Measurements from ENCODE around the gene SLC37A2.

SLC37A2 gene

GRCh38 chr11:125071435-125071834 is 8.3 kb downstream of the SLC37A2 start:
- DNase-seq (ENCODE audit: low read depth): no peak

DNA sequence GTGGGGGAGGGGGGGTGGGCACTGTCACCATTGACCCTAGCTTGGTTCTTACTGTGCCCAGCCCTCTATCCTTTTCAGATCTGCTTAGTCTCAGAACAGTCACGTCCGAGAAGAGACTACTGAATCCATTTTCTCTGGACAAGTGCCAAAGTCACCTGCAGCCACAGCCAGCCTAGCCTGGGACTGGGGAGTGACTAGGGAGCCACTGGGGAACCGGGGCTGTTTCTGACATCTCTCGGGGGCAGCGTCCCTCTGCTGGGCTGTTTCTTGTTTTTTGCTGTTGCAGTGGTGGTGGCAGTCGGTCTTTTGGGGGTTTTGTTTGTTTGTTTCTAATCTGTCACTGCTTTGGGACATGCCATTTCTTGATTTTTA is 8.7 kb downstream of the SLC37A2 start:
- no peak for DNase-seq (ENCODE audit: low read depth)

- DNase-seq (ENCODE audit: low read depth): no peak
Observed at GRCh38 chr11:125072218-125072960, 9.3 kb downstream of the SLC37A2 start.

DNA sequence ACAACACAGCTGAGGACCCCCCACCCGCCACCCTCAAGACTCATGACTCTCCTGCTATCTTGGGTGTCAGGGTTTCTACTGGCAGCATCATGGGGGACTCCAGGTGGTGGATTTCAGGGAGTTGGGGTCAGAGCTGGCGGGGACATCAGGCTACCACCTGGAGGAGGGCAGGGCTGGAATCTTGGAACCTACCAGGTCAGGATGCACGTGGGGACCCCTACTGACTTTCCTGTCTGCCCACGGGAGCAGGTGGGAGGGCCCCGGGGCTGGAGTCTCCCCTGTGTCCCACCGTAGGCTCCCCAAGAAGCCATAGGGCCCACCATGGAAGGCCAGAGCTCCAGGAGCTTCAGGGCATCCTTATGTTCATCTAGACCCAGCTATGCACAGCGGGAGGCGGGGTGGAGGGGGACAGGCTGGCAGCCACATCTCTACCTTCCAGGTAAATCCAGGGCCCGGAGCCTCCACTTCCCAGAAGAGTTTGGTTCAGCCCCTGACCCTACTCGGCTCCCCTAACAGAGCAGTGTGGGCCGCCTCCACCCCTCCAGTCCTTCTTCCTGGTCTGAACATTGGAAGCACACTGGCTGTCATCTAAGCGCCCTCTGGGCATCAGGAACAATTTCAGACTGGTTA is 10.0 kb downstream of the SLC37A2 start:
- no peak for DNase-seq (ENCODE audit: low read depth)

DNA sequence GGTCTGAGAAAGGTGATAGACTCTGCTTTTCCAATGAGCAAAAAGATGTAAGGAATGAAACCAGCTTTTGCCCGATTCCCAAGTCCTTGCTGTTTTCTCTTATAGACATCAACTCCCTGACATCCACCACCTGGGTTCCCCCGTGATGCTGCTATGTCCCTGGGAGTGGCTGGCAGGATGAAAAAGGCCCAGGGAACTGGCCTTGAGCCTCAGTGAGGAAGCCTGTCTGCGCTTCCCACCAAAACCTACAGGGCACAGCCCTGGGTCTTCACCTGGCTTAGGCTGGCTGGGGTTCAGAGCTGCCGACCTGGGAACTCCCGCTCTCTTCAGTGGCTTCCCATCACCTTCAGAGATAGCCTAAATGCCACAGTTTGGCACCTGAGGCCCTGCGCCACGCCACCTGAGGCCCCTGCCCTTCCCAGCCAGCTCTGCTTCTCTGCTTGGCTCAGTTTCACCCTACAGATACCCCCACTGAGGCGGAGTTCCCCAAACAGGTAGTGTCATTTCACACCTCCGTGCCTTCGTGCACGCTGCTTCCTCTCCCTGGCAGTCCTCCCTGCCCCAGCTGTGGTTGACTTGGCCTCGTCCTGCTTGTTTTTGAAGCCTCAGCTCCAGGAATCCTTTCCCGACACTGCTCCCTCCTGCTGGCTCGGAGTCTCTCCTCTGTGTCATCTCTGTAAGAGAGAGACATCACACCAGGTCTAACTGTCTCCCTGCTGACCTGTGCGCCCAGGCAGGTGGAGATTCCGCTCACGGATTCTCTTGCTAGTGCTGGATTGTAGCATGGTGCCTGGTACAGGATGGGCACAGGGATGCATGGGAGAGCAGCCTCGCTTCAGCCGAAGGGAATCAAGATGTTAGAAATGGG is 10.7 kb downstream of the SLC37A2 start:
- no peak for DNase-seq (ENCODE audit: low read depth)

GRCh38 chr11:125074511-125075241 is 11.6 kb downstream of the SLC37A2 start:
- DNase-seq (ENCODE audit: low read depth): no peak

DNA sequence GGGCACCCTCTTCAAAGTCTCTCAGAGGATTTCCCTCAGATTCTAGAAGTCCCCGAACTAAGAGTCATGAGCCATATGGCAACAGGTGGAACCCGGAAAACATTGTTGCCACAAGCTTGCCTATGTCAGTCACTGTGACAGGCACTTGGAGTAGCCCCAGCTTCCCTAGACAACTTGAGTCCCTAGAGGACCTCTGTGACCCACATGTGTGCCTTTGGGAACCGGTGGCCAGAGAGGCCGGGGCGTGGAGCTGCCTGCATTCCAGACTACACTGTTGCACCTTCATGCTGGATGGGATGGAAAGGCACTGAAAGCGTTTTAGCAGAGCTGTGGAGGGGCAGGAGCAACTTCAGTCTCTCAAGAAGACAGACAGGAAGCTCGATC is 12.1 kb downstream of the SLC37A2 start:
- no peak for DNase-seq (ENCODE audit: low read depth)

- DNase-seq (ENCODE audit: low read depth): no peak
Observed at GRCh38 chr11:125075900-125076317, 12.8 kb downstream of the SLC37A2 start.

- DNase-seq (ENCODE audit: low read depth): no peak
Observed at GRCh38 chr11:125076378-125076945, 13.4 kb downstream of the SLC37A2 start.

DNA sequence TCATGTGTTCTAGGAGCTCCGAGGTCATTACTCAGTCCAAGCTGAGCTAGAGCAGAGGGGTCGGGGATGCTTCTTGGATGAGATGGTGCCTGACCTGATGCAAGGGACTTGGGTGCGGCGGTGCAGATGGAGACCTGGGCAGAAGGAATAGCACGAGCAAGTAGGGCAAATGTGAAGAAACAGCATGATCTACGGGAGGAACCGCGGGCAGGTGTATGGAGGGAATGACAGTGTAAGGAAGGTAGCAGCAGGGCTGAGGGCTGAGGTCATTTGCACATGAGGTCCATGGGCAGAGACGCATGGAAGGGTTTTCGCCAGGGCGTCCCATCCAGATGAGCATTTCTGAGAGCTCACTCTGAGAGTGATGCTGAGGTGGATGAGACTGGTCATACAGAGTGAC is 14.9 kb downstream of the SLC37A2 start:
- no peak for DNase-seq (ENCODE audit: low read depth)

GRCh38 chr11:125078516-125079140 is 15.5 kb downstream of the SLC37A2 start:
- no peak for DNase-seq (ENCODE audit: low read depth)

- DNase-seq (ENCODE audit: low read depth): no peak
Observed at GRCh38 chr11:125079151-125079877, 16.2 kb downstream of the SLC37A2 start.

GRCh38 chr11:125079878-125080530 is 16.9 kb downstream of the SLC37A2 start:
- DNase-seq (ENCODE audit: low read depth): no peak

- no peak for DNase-seq (ENCODE audit: low read depth)
Observed at GRCh38 chr11:125080531-125080911, 17.4 kb downstream of the SLC37A2 start.

DNA sequence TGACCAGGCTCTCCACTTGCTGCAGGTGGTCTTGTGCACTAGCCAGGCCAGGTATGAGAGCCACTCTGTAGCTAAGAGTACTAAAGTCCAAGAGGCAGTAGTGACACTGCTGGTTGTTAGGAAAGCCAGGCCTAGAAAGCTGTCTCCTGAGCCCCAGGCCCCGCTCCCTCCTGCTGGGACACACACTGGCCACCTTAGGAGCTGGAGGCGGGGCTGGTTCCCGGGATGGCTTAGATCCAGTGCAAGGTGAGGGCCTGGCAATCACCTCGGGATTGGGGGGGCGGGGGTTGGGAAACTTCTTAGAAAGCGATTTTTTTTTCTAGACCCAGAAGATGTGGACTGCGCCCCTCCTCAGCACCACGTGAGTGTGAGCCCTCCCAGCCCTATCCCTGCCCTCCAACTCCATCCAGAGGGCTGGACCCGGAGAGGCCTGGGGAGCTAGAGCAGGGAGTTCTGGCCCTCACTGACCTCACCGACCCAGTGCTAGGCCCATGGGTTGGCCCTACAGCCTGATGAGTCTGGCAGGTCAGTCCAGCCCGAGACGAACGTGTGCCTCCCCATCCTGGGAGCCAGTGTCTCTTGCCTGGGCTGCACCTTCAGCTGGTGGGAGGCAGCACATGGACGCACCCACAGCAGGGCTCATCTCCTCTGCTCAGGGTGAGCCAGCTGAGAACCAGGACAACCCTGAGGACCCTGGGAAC is 18.1 kb downstream of the SLC37A2 start:
- DNase-seq (ENCODE audit: low read depth): no peak

GRCh38 chr11:125082040-125082439 is 18.9 kb downstream of the SLC37A2 start:
- no peak for DNase-seq (ENCODE audit: low read depth)

DNA sequence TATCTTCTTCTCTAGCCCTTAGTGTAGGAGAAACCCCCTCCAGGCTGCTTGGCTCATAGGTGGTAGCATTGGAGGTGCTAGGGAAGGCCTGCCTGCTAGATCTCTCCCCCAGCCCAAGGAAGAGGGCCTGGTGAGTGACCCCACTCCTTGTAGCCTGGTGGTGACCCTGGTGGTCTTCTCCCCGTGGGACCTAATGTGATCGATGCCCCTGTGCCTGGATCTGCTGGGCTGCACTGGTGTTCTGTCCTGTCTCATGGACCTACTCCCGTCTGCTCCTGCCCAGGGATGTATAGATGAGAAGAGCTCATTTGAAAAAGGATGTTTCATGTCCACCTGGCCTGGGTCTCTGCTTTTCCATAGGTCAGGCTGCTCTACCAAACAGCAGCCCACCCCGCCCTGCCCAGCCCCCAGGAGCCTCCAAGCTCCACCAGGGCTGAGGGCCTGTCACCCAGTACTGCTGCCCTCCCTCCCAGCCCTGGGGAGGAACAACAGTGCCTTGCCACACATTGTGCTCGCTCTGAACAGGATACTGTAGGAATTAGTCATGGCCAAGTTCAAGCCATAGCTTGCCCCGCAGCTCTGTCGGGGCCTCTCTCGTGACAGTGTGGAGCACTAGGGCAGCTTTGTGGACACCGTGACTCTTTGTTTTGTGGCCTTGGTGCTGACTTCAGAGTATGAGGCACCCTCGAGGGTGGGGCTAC is 19.7 kb downstream of the SLC37A2 start:
- DNase-seq (ENCODE audit: low read depth): no peak

- no peak for DNase-seq (ENCODE audit: low read depth)
Observed at GRCh38 chr11:125083312-125084056, 20.4 kb downstream of the SLC37A2 start.

Measured in T-helper 22 cell (primary cell).